Measurements from ENCODE around the gene SLC27A1. TPM values are rescaled to one million over a fixed set of nuclear protein-coding genes. Genes with fewer than 3 reads are reported as not detected.

Gene SLC27A1
- total and polyA plus RNA-seq, 9 of the 15 experiments (the other 6 are each of a cell fraction or from before 2014, with no cell fraction given) = 0.06 to 3.0 (median 1.1) TPM

DNA sequence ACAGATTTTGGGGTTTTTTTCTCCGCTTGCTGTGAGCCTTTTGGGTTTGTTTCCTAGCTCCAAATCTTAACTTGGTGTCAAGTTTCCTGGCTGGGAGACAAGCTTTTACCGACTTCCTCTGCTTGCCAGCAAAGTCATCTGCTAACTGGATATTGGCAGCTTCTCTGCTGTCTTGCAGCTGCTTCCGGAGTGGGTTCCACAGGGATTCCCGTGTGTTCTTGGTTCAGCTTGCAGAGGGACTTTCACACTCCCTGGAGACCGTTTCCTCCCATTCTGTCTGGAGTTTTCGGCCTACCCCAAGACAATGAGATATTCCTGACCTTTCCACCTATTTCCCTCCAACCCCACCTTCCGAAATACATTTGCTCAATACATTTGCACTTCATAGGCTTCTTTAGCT, 82.9 kb downstream of the SLC27A1 start (continued):
- TF ChIP-seq, protein P1, sequence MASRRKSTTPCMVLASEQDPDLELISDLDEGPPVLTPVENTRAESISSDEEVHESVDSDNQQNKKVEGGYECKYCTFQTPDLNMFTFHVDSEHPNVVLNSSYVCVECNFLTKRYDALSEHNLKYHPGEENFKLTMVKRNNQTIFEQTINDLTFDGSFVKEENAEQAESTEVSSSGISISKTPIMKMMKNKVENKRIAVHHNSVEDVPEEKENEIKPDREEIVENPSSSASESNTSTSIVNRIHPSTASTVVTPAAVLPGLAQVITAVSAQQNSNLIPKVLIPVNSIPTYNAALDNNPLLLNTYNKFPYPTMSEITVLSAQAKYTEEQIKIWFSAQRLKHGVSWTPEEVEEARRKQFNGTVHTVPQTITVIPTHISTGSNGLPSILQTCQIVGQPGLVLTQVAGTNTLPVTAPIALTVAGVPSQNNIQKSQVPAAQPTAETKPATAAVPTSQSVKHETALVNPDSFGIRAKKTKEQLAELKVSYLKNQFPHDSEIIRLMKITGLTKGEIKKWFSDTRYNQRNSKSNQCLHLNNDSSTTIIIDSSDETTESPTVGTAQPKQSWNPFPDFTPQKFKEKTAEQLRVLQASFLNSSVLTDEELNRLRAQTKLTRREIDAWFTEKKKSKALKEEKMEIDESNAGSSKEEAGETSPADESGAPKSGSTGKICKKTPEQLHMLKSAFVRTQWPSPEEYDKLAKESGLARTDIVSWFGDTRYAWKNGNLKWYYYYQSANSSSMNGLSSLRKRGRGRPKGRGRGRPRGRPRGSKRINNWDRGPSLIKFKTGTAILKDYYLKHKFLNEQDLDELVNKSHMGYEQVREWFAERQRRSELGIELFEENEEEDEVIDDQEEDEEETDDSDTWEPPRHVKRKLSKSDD (conservative IDR thresholded peaks at IDR 0.05; ENCODE audit: low read length) = no peak
- TF ChIP-seq EP300 (IDR thresholded peaks at IDR 0.05; ENCODE audit: low read length) (0 out of 2 replicates have a peak, but pooled peaks have one; percentile 21), HDAC1 (IDR thresholded peaks at IDR 0.05) (peak in 1 of 2 experiments; percentile 35; a peak in 1 of 4 replicates), L3MBTL2 (IDR thresholded peaks at IDR 0.05) (0 out of 2 replicates have a peak, but pooled peaks have one; percentile 11), SIX5 (IDR thresholded peaks at IDR 0.05; ENCODE audit: borderline replicate concordance in 1 of 2, insufficient read depth in 1 of 2, low read depth in 1 of 2, low read length in 2 of 2) (no peak), SMARCE1 (IDR thresholded peaks at IDR 0.05) (no peak), MAFG (tag; conservative IDR thresholded peaks at IDR 0.05) (no peak), PHF8 (IDR thresholded peaks at IDR 0.05; ENCODE audit: borderline replicate concordance, low read length) (peak; percentile 47; the same call in 1 of the 2 replicates), MTF1 (CRISPR knock-in tag; IDR thresholded peaks at IDR 0.05; ENCODE audit: borderline replicate concordance) (no peak), KLF16 (IDR thresholded peaks at IDR 0.05) (peak; percentile 21; the same call in 1 of the 2 replicates), HNRNPUL1 (IDR thresholded peaks at IDR 0.05; ENCODE audit: low read length) (no peak)
- TF ChIP-seq, protein P2, sequence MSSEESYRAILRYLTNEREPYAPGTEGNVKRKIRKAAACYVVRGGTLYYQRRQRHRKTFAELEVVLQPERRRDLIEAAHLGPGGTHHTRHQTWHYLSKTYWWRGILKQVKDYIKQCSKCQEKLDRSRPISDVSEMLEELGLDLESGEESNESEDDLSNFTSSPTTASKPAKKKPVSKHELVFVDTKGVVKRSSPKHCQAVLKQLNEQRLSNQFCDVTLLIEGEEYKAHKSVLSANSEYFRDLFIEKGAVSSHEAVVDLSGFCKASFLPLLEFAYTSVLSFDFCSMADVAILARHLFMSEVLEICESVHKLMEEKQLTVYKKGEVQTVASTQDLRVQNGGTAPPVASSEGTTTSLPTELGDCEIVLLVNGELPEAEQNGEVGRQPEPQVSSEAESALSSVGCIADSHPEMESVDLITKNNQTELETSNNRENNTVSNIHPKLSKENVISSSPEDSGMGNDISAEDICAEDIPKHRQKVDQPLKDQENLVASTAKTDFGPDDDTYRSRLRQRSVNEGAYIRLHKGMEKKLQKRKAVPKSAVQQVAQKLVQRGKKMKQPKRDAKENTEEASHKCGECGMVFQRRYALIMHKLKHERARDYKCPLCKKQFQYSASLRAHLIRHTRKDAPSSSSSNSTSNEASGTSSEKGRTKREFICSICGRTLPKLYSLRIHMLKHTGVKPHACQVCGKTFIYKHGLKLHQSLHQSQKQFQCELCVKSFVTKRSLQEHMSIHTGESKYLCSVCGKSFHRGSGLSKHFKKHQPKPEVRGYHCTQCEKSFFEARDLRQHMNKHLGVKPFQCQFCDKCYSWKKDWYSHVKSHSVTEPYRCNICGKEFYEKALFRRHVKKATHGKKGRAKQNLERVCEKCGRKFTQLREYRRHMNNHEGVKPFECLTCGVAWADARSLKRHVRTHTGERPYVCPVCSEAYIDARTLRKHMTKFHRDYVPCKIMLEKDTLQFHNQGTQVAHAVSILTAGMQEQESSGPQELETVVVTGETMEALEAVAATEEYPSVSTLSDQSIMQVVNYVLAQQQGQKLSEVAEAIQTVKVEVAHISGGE (CRISPR knock-in tag; IDR thresholded peaks at IDR 0.05) = no peak
- TF ChIP-seq, protein P3, sequence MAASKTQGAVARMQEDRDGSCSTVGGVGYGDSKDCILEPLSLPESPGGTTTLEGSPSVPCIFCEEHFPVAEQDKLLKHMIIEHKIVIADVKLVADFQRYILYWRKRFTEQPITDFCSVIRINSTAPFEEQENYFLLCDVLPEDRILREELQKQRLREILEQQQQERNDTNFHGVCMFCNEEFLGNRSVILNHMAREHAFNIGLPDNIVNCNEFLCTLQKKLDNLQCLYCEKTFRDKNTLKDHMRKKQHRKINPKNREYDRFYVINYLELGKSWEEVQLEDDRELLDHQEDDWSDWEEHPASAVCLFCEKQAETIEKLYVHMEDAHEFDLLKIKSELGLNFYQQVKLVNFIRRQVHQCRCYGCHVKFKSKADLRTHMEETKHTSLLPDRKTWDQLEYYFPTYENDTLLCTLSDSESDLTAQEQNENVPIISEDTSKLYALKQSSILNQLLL (CRISPR knock-in tag; IDR thresholded peaks at IDR 0.05; ENCODE audit: borderline replicate concordance) = no peak
- TF ChIP-seq, protein P4, sequence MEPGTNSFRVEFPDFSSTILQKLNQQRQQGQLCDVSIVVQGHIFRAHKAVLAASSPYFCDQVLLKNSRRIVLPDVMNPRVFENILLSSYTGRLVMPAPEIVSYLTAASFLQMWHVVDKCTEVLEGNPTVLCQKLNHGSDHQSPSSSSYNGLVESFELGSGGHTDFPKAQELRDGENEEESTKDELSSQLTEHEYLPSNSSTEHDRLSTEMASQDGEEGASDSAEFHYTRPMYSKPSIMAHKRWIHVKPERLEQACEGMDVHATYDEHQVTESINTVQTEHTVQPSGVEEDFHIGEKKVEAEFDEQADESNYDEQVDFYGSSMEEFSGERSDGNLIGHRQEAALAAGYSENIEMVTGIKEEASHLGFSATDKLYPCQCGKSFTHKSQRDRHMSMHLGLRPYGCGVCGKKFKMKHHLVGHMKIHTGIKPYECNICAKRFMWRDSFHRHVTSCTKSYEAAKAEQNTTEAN (CRISPR knock-in tag; IDR thresholded peaks at IDR 0.05) = no peak
- TF ChIP-seq, protein P5, sequence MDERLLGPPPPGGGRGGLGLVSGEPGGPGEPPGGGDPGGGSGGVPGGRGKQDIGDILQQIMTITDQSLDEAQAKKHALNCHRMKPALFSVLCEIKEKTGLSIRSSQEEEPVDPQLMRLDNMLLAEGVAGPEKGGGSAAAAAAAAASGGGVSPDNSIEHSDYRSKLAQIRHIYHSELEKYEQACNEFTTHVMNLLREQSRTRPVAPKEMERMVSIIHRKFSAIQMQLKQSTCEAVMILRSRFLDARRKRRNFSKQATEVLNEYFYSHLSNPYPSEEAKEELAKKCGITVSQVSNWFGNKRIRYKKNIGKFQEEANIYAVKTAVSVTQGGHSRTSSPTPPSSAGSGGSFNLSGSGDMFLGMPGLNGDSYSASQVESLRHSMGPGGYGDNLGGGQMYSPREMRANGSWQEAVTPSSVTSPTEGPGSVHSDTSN (CRISPR knock-in tag; IDR thresholded peaks at IDR 0.05; ENCODE audit: low read depth) = no peak
- TF ChIP-seq, protein P5 (tag; conservative IDR thresholded peaks at IDR 0.05; ENCODE audit: low read depth) = no peak
